ENCODE data around the gene SLC18A2.
"Not testable (repeated sequence)": the region's sequence is repeated elsewhere in the genome, so short reads cannot be mapped to it uniquely, and the experiment has no call there.

The SLC18A2 gene

GRCh38 chr10:117277675-117278074, 36.8 kb downstream of the SLC18A2 start:
- Histone ChIP-seq H3K4me3 (ENCODE audit: low read length in 2 of 2) (no peak overlapping the region), H3K4me1 (ENCODE audit: control insufficient read depth in 2 of 2, insufficient read depth in 1 of 2, low read depth in 1 of 2, low read length in 2 of 2) (no peaks in the 10 kb centered on the region)
- WGBS, 2 donors (ENCODE audit: extremely low coverage in 2 of 2, insufficient read length in 2 of 2, insufficient replicate concordance in 1 of 2): no CpG with 5 or more reads among the region's 2 CpGs

DNA sequence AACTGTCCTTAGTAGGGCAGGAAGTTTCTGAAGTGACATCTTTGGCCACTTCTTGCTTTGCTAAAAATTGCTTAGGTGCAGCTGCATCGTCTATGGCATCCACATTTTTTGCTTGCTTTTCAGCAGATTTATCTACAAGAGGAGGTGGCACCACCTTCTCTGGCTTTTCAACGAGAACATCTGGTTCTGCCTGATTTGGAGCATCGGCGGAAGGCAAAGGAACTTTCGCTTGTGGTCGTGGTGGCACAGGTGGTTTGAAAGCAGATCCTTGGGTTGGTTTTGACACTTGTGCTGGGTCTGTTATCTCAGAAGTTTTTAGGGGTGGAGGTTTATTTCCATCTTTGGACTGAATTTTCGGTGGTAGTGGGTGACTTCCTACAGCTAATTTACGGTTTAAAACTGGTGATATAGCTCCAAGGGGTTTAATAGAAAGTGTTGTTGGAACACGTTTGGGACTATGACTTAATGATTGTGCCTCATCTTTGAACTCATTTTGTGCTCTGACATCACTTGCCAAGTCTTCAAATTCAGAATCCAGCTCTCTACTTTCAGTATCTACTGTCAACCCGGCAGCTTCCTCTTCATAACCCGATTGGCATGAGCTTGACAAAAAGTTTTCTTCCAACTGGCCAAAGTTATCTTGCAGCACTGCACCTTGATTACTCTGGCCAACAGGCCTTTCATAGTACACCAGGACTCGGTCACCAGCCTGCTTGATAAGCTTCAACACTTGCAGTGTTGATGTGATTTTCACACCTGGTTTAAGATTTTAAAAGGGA, 44.0 kb downstream of the SLC18A2 start:
- Histone ChIP-seq H2BK12ac (ENCODE audit: low read length) (no peak overlapping the region), H3K4me3 (ENCODE audit: low read length in 2 of 2) (no peak overlapping the region), H3K4me2 (ENCODE audit: insufficient read depth, low read length, poor library complexity, severe bottlenecking) (no peak overlapping the region), H3K4me1 (ENCODE audit: control insufficient read depth in 2 of 2, insufficient read depth in 1 of 2, low read depth in 1 of 2, low read length in 2 of 2) (no peaks in the 10 kb centered on the region), H2BK5ac (ENCODE audit: low read length) (no peak overlapping the region), H3K14ac (ENCODE audit: low read length) (no peak overlapping the region), H3K79me1 (ENCODE audit: low read depth, low read length) (no peaks in the 10 kb centered on the region), H2AK5ac (ENCODE audit: low read depth, low read length) (no peak overlapping the region), H2AFZ (ENCODE audit: low read length) (no peak overlapping the region), H3K18ac (ENCODE audit: low read length) (no peak overlapping the region), H3K27me3 (ENCODE audit: control insufficient read depth in 3 of 3, insufficient read depth in 3 of 3, low read depth in 1 of 3, low read length in 3 of 3) (no peaks in the 10 kb centered on the region), H2BK120ac (ENCODE audit: low read depth, low read length) (no peak overlapping the region), H3K4ac (ENCODE audit: low read length) (no peak overlapping the region), H3K9ac (ENCODE audit: low read depth, low read length, poor library complexity) (no peak overlapping the region), H3K9me3 (replicated peaks in 1 of 2; ENCODE audit: control insufficient read depth in 2 of 2, insufficient read depth in 1 of 2, low read depth in 1 of 2, low read length in 2 of 2) (no peaks in the 10 kb centered on the region), H3K27ac (replicated peaks; ENCODE audit: low read length) (no peak overlapping the region), H2BK15ac (ENCODE audit: low read length) (no peak overlapping the region), H3K36me3 (replicated peaks in 1 of 2; ENCODE audit: control insufficient read depth in 2 of 2, insufficient read depth in 2 of 2, low read length in 2 of 2) (peaks cover 2 to 71% of the 10 kb centered on the region in 2 donors), H3K23ac (ENCODE audit: low read depth, low read length, poor library complexity) (no peak overlapping the region), H4K8ac (ENCODE audit: low read depth, low read length) (no peak overlapping the region), H4K91ac (ENCODE audit: low read depth, low read length, poor library complexity) (no peak overlapping the region)
- DNase-seq (ENCODE audit: low spot score): no peak
- no CpG with 5 or more reads among the region's 12 CpGs for WGBS, 2 donors (ENCODE audit: extremely low coverage in 2 of 2, insufficient read length in 2 of 2, insufficient replicate concordance in 1 of 2)

More at GRCh38 chr10:117277675-117278074, 36.8 kb downstream of the SLC18A2 start:
- no peak overlapping the region for H2BK5ac ChIP-seq (ENCODE audit: low read length)
- no peak overlapping the region for H2BK15ac ChIP-seq (ENCODE audit: low read length)
- no peak overlapping the region for H3K14ac ChIP-seq (ENCODE audit: low read length)
- no peak overlapping the region for H2BK120ac ChIP-seq (ENCODE audit: low read depth, low read length)
- no peak overlapping the region for H2AFZ ChIP-seq (ENCODE audit: low read length)
- H2BK12ac ChIP-seq (ENCODE audit: low read length): no peak overlapping the region
- no peak overlapping the region for H4K91ac ChIP-seq (ENCODE audit: low read depth, low read length, poor library complexity)
- H4K8ac ChIP-seq (ENCODE audit: low read depth, low read length): no peak overlapping the region
- H3K36me3 ChIP-seq (replicated peaks in 1 of 2; ENCODE audit: control insufficient read depth in 2 of 2, insufficient read depth in 2 of 2, low read length in 2 of 2): peaks cover 0 to 4% of the 10 kb centered on the region in 2 donors
- H3K18ac ChIP-seq (ENCODE audit: low read length): no peak overlapping the region
- no peaks in the 10 kb centered on the region for H3K79me1 ChIP-seq (ENCODE audit: low read depth, low read length)
- no peak for DNase-seq (ENCODE audit: low spot score)
- no peaks in the 10 kb centered on the region for H3K27me3 ChIP-seq (ENCODE audit: control insufficient read depth in 3 of 3, insufficient read depth in 3 of 3, low read depth in 1 of 3, low read length in 3 of 3)
- H3K4me2 ChIP-seq (ENCODE audit: insufficient read depth, low read length, poor library complexity, severe bottlenecking): no peak overlapping the region
- H3K27ac ChIP-seq (replicated peaks; ENCODE audit: low read length): no peak overlapping the region
- no peak overlapping the region for H3K9ac ChIP-seq (ENCODE audit: low read depth, low read length, poor library complexity)
- no peak overlapping the region for H2AK5ac ChIP-seq (ENCODE audit: low read depth, low read length)
- no peaks in the 10 kb centered on the region for H3K9me3 ChIP-seq (replicated peaks in 1 of 2; ENCODE audit: control insufficient read depth in 2 of 2, insufficient read depth in 1 of 2, low read depth in 1 of 2, low read length in 2 of 2)
- H3K4ac ChIP-seq (ENCODE audit: low read length): no peak overlapping the region
- no peak overlapping the region for H3K23ac ChIP-seq (ENCODE audit: low read depth, low read length, poor library complexity)

- not testable (repeated sequence) for H3K27me3 ChIP-seq (ENCODE audit: control insufficient read depth in 3 of 3, insufficient read depth in 3 of 3, low read depth in 1 of 3, low read length in 3 of 3); H4K91ac ChIP-seq (ENCODE audit: low read depth, low read length, poor library complexity); DNase-seq (ENCODE audit: low spot score); H3K4me2 ChIP-seq (ENCODE audit: insufficient read depth, low read length, poor library complexity, severe bottlenecking); H2BK12ac ChIP-seq (ENCODE audit: low read length); H2AFZ ChIP-seq (ENCODE audit: low read length); H3K9ac ChIP-seq (ENCODE audit: low read depth, low read length, poor library complexity); H3K4me3 ChIP-seq (ENCODE audit: low read length in 2 of 2); H4K8ac ChIP-seq (ENCODE audit: low read depth, low read length); H3K27ac ChIP-seq (replicated peaks; ENCODE audit: low read length); H2AK5ac ChIP-seq (ENCODE audit: low read depth, low read length); H3K18ac ChIP-seq (ENCODE audit: low read length); H3K4ac ChIP-seq (ENCODE audit: low read length); H3K14ac ChIP-seq (ENCODE audit: low read length); H3K23ac ChIP-seq (ENCODE audit: low read depth, low read length, poor library complexity); H2BK15ac ChIP-seq (ENCODE audit: low read length); H3K79me1 ChIP-seq (ENCODE audit: low read depth, low read length); H3K4me1 ChIP-seq (ENCODE audit: control insufficient read depth in 2 of 2, insufficient read depth in 1 of 2, low read depth in 1 of 2, low read length in 2 of 2); H2BK120ac ChIP-seq (ENCODE audit: low read depth, low read length); H3K9me3 ChIP-seq (replicated peaks in 1 of 2; ENCODE audit: control insufficient read depth in 2 of 2, insufficient read depth in 1 of 2, low read depth in 1 of 2, low read length in 2 of 2); H2BK5ac ChIP-seq (ENCODE audit: low read length)
- H3K36me3 ChIP-seq (replicated peaks in 1 of 2; ENCODE audit: control insufficient read depth in 2 of 2, insufficient read depth in 2 of 2, low read length in 2 of 2): peaks cover 0 to 41% of the 10 kb centered on the region in 2 donors
- no CpG with 5 or more reads among the region's 10 CpGs for WGBS, 2 donors (ENCODE audit: extremely low coverage in 2 of 2, insufficient read length in 2 of 2, insufficient replicate concordance in 1 of 2)
Observed at GRCh38 chr10:117290872-117291271, 50.0 kb downstream of the SLC18A2 start.

- H3K27me3 ChIP-seq (ENCODE audit: control insufficient read depth in 3 of 3, insufficient read depth in 3 of 3, low read depth in 1 of 3, low read length in 3 of 3): no peaks in the 10 kb centered on the region
- no peak overlapping the region for H3K4me2 ChIP-seq (ENCODE audit: insufficient read depth, low read length, poor library complexity, severe bottlenecking)
- no peak overlapping the region for H3K23ac ChIP-seq (ENCODE audit: low read depth, low read length, poor library complexity)
- H3K4me1 ChIP-seq (ENCODE audit: control insufficient read depth in 2 of 2, insufficient read depth in 1 of 2, low read depth in 1 of 2, low read length in 2 of 2): no peaks in the 10 kb centered on the region
- H3K36me3 ChIP-seq (replicated peaks in 1 of 2; ENCODE audit: control insufficient read depth in 2 of 2, insufficient read depth in 2 of 2, low read length in 2 of 2): peaks cover 2 to 12% of the 10 kb centered on the region in 2 donors
- no peak overlapping the region for H2AK5ac ChIP-seq (ENCODE audit: low read depth, low read length)
- H3K4ac ChIP-seq (ENCODE audit: low read length): no peak overlapping the region
- no peak overlapping the region for H2AFZ ChIP-seq (ENCODE audit: low read length)
- no peak overlapping the region for H3K18ac ChIP-seq (ENCODE audit: low read length)
- peaks cover 0 to 2% of the 10 kb centered on the region in 2 donors for H3K9me3 ChIP-seq (replicated peaks in 1 of 2; ENCODE audit: control insufficient read depth in 2 of 2, insufficient read depth in 1 of 2, low read depth in 1 of 2, low read length in 2 of 2)
- H2BK15ac ChIP-seq (ENCODE audit: low read length): no peak overlapping the region
- WGBS, 2 donors (ENCODE audit: extremely low coverage in 2 of 2, insufficient read length in 2 of 2, insufficient replicate concordance in 1 of 2): no CpG with 5 or more reads among the region's 1 CpG
- DNase-seq (ENCODE audit: low spot score): no peak
- no peak overlapping the region for H3K14ac ChIP-seq (ENCODE audit: low read length)
- H2BK12ac ChIP-seq (ENCODE audit: low read length): no peak overlapping the region
- no peak overlapping the region for H2BK120ac ChIP-seq (ENCODE audit: low read depth, low read length)
- no peaks in the 10 kb centered on the region for H3K79me1 ChIP-seq (ENCODE audit: low read depth, low read length)
- no peak overlapping the region for H3K9ac ChIP-seq (ENCODE audit: low read depth, low read length, poor library complexity)
- no peak overlapping the region for H3K4me3 ChIP-seq (ENCODE audit: low read length in 2 of 2)
- H4K8ac ChIP-seq (ENCODE audit: low read depth, low read length): no peak overlapping the region
- H2BK5ac ChIP-seq (ENCODE audit: low read length): no peak overlapping the region
- H3K27ac ChIP-seq (replicated peaks; ENCODE audit: low read length): no peak overlapping the region
- no peak overlapping the region for H4K91ac ChIP-seq (ENCODE audit: low read depth, low read length, poor library complexity)
Observed at GRCh38 chr10:117294039-117294645, 53.2 kb downstream of the SLC18A2 start.
